Activated naive CD4-positive, alpha-beta T cell (primary cell): ENCODE measurements around the gene ZW10.
"Not testable (repeated sequence)": the region's sequence is repeated elsewhere in the genome, so short reads cannot be mapped to it uniquely, and the experiment has no call there.

Source experiments
- DNase-seq, 4 experiments: peaks; one replicate each; lab custom pipeline; 2025; lab: John Stamatoyannopoulos, UW

Gene ZW10, protein sequence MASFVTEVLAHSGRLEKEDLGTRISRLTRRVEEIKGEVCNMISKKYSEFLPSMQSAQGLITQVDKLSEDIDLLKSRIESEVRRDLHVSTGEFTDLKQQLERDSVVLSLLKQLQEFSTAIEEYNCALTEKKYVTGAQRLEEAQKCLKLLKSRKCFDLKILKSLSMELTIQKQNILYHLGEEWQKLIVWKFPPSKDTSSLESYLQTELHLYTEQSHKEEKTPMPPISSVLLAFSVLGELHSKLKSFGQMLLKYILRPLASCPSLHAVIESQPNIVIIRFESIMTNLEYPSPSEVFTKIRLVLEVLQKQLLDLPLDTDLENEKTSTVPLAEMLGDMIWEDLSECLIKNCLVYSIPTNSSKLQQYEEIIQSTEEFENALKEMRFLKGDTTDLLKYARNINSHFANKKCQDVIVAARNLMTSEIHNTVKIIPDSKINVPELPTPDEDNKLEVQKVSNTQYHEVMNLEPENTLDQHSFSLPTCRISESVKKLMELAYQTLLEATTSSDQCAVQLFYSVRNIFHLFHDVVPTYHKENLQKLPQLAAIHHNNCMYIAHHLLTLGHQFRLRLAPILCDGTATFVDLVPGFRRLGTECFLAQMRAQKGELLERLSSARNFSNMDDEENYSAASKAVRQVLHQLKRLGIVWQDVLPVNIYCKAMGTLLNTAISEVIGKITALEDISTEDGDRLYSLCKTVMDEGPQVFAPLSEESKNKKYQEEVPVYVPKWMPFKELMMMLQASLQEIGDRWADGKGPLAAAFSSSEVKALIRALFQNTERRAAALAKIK

DNA sequence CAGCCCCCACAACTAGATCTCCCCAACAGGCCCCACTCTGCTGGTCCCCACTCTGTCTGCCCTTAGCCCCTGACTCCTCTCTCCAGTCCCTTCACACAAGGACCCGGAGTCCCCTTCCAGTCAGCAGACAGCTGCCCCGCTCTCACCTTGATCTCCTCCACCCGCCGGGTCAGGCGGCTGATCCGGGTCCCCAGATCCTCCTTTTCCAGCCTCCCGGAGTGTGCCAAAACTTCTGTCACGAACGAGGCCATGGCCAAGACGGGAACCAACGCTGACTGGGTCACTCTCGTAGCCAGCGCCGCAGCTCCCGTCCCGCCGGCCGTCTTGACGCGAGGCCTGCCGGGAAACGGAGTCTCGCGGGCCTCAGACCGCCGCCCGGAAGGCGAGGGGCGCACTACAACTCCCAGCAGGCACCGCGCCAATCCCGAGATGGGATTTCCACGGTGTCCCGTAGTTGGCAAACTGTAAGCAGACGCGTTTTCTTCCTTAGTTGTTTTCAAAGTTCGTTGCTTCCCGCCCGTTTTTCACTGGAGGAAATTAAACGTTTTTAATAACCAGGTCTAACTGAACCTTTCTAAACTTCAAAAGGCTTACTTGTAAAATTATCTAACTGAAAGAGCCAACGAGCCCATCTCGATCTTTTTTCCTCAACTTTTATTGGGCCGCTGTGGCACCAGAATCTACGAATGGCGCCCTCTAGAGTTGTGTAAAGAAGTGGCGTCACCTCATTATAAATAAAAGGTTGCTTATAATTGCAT, at the start of gene ZW10:
TSS of gene ZW10 (minus strand) at position 277 of the 758 bp plus-strand sequence. CDS start at position 251, 26 bp downstream.
- peak; percentile 70 to 87 (median 78) for DNase-seq

DNA sequence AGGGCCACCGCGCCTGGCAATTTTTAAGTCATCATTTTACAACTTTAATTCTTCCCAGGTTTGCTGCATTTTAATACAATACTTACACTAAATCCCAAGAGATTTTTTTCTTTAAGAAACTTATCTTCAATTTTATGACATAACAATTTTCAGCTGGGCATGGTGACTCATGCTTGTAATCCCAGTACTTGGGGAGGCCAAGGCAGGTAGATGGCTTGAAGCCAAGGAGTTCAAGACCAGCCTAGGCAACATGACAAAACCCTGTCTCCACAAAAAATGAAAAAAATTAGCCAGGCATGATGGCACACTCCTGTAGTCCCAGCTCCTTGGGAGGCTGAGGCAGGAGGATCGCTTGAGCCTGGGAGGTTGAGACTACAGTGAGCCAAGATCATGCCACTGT, 44.9 kb upstream of the ZW10 start:
- DNase-seq: no peak

DNA sequence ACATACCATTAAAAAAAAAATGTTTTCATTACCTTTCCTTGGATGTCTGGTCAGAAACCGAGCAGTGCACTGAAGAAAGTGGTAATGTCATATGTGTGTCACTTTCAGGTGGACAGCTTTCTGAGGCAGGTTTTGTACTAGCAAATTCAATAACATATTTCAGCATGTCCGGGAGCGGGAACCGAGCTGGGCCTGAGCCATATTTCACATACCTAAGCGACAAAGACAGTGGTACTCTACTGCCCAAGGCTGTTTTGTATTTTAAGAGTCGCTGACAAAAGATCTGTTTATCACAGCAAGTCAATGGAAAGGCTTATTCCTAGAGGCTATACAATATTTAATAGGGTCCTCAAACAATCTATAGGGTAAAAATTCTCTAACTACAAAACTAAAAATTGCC, 44.1 kb upstream of the ZW10 start:
- DNase-seq: no peak

DNA sequence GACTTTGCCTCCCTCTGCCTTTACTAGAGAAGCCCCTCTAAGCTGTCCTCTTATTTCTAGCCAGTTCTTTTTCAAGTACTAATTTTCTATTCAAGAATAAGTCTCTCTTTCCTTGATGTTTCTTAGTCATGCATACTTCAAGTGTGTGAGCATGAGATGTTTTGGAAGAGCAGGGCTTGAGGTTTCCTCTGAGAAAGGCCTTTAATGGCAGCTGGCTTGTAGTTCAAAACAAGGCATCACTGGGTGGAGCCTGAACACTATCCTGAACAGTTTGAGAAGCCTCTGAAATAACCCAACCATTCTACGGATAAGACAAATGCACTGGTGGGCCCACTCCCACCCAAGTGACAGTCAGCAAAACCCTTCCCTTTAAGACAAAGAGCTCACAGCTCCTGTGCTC, 43.7 kb upstream of the ZW10 start:
- DNase-seq: no peak

DNA sequence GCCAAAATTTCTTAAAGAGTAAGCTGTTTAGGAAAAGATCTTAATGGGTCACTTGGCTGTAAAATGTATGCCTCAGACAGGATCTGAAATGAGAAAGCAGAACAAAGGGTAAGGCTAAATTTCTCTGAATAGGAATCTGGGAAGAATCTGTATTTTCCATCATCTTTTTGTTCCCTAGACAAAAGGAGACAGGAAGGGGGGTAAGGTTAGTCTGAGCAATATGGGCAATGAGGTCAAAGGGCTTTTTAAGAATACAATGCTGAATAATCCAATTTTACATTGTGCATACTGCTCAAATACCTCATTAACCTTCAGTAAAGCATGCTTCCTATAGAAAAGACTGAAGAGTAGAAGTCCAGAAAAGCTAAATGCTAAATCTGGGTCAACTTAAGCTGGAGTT, 40.7 kb upstream of the ZW10 start:
- DNase-seq: no peak

DNA sequence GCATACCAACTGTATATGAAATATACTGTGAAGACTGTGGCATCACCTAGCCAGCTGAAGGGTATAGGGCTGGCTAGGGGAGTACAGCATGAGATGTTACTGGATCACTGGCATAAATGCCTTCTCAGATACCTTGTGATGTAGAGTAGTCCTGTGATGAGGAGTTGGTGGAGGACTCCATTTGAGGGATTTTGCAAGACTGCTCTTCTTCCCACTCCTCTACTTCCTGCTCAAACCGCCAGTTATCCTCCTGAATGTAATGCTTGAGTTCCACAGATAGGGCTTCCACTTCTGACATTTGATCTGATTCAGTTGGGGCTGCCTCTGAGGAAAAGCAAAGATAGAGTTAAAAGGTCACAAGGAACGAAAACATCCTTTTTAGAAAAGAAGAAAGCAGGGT, 35.4 kb upstream of the ZW10 start:
- DNase-seq: no peak

DNA sequence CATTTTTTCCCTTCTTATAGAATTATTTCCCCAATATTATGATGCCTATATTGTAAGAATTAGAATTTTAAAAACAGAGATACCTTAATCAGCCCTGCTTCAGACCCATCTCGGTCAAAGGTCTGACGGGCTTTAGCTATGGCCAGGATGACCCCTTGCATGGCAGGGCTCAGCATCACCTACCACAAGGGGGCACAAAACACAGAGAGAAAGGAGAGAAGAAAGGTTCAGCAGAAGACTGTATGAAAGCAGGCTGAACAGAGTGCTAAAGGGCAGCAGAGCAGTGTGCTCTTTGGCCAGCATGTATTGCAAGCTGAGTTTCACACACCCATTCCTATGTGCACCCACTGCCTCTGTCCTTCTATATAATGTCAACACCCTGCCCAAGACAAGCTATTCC, 32.9 kb upstream of the ZW10 start:
- DNase-seq: no peak

DNA sequence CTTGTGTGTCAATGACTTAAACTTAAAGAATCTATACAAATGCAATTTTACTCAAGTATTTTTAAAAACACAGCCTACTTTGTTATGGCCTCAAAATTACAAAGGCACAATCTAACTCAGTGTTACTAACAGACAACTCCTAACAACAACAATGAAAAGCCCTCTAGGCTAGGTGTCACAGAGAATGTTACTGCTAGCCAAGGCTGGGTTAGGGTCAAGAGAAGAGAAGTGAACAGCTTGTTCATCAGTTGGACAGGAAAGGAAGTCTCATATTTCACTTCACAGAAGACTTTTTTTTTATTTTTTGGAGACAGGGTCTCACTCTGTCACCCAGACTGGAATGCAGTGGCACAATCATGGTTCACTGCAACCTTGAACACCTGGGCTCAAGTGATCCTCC, 32.1 kb upstream of the ZW10 start:
- no peak for DNase-seq

DNA sequence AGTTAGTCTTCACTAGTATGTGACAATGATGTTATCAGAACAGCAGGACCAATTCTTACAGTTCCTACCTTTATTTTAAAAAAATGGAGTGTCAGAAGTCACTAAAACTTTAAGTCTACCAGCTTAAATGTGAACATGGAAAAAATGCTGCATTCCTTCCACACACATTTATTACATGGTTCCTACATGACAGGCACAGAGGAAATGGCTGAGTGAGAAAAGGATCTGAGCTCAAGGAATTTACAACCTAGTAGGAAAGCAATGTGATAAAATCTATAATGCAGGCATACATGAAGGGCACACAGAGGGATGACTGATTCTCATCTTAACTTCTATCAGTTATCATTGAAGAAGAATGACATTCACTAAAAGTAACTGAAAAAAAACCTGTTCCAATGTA, 29.1 kb upstream of the ZW10 start:
- DNase-seq: no peak

DNA sequence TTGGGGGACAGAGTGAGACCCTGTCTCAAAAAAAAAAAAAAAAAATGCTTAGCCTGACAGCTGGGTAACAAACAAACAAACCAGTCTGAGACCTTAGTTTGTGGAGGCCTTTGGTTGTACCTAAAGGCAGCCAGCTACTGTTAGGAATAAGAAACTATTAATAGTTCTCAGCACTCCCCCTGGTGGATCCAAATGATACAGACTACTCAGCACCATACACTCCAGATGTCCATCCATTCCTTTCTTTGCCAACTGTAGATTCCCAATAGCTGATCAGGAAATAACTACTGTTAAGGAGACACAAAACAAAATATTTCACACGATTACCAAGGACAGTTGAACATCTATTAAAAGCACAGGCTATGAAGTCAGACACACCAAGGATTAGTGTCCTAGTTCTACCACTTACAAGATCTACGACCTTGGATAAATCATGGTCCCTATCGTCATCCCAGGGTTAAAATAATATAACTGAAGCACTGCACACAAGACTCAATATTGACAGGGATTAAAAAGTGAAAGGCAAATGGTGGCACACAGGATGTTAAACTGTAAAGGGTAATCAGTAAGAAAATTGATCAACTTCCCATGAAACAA, 23.3 kb upstream of the ZW10 start:
- no peak for DNase-seq

DNA sequence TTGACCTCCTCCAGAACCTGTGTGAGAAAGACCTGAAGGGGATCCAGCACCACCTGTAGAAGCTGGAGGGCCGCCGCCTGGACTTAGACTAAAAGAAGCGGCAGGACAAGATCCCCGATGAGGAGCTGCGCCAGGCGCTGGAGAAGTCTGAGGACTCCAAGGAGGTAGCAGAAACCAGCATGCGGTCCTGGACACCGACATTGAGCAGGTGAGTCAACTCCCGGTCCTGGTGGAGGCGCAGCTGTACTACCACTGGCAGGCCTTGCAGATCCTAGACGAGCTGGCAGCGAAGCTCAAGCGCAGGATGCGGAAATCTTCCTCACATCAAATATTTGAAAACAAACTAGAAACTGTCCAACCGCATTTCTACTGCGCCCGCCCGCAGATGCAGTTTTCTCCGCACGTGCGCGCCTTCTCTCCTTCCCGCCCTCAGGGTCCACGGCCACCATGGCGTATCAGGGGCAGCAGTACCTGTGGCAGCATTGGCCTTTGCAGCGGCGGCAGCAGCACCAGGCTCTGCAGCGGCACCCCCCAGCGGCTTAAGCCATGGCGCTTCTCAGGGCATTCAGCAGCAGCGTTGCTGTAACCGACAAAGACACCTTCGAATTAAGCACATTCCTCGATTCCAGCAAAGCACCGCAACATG, 16.3 kb upstream of the ZW10 start:
- no peak for DNase-seq

DNA sequence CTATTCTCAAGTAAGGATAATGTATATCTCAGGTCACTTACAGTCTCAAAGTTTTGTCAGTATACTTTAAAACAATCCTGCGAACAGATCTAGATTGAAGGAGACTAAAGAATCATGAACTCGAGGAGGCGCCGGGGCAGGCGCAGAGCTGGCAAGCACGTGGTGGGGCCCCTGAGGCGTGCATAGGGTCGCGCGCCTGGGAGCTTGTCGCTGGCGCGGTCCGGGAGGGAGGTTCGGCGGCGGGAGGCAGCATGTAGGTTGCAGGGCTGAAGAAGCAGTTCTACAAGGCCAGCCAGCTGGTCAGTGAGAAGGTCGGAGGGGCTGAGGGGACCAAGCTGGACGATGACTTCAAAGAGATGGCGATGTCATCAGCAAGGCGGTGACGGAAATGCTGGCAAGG, 15.5 kb upstream of the ZW10 start:
- not testable (repeated sequence) for DNase-seq

DNA sequence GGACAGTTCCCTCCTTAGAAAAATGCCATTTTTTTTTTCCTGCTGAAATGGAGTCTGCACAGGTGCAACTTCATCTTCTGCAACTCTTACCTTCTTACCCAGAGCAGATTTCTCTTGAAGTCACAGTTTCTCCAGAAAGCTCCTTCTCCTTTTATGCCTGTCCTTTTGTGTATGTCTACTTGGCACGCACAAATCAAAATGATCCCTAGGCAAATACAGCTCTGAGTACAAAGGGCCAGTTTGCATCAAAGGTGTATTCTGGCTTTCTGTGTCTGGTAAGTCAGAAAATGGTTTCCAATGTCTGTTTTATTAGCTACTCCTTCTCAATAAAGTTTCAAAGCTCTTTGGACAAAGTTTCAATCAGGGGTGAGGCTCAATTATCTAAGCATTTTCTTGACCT, 8.6 kb upstream of the ZW10 start:
- no peak for DNase-seq

DNA sequence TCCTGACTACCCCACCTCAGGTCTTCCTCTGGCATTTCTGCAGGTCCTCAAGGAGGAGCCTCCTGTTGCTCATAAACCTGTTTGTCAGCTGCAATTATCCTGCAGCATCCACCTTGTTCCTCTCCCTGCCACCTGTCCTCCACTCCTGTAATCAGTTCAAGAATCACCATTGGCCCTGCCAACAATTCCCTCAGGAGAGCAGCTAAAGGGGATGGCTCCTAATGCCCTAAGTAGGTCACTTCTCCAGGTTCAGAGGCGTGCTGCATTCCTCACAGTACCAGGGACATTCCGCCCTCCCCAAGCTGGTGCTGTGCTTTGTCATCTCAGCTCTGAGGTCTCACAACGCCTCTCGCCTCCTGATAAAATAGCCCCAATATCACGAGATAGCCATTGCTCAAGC, 8.2 kb upstream of the ZW10 start:
- DNase-seq: no peak

DNA sequence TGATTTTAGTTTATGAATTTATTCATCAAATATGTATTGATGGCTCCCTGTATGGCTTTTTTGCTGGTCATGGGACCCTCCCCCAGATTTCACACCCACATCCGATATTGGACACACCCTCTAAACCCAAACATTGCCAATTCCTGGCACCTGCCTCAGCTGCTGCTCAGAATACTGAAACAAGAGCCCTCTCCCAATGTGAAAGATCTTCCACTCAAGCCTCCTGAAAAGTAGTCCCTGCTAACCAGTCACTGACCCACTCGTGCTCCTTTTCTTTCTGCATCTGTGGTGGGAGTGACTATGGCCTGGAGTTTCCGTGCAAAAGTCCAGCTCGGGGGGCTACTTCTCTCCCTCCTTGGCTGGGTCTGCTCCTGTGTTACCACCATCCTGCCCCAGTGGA, 6.0 kb upstream of the ZW10 start, which contains the start of gene CLDN25:
TSS of gene CLDN25 (plus strand) at position 301 of the 400 bp plus-strand sequence. CDS start at position 301, 0 bp downstream.
- DNase-seq: no peak

DNA sequence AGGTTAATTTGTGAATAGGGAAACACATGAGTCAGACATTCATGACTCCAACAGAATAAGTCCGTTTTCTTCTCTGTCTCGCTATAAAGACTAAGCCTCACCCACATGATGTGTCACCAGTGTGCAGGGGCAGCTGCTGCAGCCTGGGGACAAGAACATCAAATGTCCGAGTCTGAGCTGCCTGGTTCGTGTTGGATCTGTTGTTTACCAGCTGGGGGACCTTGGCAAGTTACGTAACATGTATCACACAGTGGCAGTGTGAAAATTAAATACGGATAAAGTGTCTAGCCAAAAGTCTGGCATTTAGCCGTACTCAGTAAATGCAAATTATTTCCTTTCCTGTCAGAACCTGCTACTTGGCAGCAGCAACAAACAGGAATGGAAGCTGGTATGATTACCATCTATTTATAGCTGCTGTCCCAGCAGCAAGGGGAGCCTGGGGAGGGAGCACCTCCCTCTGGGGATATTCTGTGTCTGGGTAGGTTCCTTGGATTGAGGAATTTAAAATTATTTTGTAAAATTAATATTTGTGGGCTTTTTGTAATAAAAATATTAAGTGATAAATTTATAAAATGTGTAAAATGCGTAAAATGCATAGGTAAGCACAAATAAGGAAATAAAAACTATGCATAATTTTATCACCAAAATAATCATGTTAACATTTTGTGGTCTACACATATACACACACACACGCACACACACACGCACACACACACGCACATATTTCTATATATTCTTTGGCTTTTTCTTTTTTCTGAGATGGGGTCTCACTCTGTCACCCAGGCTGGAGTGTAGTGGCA, 4.8 kb upstream of the ZW10 start:
- DNase-seq: no peak

DNA sequence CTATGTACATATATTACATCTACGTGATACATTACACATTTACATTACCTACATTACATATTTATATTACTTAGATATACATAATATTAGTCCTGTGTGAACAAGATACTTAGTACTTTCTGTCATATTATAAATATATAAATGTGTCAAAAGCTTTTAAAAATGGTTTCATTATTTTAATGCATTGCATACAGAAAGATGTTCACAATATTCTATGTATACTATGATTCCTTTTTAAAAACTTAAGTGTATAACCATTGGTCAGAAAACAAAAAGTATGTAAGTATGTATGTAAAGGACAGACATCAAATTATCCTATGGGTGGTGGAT, 647 bp upstream of the ZW10 start:
- no peak for DNase-seq

DNA sequence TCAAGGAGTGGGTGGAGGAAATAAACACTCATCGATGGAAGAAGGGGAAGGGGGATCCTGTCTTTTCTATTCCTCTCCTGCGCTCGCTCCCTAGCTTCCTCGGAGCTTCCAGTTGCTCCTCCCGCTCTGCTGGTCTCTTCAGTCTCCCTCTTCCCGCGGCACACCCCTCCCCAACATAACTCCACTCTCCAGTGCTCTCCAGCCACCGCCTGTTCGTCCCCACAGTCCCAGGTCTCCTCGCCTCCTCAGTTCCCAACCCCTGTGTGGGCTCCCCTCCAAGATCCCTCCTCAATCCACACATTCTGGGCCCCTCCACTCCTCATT, 438 bp downstream of the ZW10 start:
- no peak for DNase-seq

DNA sequence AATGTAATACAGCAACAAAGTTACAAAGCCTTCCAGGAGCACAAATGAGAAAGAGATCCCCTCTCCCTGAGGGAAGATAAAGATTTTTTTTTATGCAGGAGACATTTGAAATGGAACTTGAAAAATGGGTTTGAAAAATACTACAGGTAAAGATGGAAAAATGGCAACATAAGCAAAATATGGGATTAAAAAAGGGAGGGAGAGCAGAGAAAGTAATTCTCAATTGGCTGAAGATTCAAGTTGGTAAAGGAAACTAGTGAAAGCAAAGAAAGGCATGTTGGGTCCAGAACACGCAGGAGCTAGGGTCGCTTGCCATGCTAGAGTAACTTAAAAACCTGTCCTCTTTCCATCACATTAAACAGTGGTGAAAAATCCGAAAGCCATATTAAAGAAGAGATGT, 1.5 kb downstream of the ZW10 start:
- no peak for DNase-seq

DNA sequence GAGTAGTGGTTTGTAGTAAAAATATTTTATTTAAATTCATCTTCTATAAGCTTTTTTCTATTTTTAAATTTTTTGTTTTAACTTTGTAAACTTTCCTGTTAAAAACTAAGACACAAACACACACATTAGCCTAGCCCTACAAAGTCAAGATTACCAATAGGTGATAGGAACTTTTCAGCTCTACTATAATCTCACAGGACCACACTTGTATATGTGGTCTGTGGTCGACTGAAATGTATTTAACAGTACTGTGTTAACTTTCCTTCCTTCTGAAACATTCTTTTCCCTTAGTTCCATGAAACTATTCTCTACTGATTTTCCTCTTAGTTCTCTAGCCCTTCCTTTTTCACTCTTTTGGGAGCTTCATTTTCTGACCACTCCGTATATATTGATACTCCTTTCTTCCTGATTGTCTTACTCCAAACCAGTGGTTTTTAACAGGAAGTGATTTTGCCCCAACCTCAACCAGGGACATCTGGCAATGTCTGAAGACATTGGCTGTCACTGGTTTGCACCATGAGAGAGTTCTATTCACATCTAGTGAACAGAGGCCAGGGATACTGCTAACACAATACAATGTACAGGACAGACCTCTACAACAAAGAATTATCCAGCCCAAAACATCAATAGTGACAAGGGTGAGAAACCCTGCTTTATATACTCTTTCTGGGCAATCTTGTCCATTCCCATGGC, 8.8 kb downstream of the ZW10 start:
- DNase-seq: no peak

DNA sequence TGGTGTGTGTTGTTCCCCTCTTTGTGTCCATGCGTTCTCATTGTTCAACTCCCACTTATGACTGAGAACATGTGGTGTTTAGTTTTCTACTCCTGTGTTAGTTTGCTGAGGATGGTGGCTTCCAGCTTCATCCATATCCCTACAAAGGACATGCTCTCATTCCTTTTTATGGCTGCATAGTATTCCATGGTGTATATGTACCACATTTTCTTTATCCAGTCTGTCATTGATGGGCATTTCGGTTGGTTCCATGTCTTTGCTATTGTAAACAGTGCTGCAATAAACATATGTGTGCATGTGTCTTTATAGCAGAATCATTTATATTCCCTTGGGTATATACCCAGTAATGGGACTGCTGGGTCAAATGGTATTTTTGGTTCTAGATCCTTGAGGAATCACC, 10.5 kb downstream of the ZW10 start:
- DNase-seq: not testable (repeated sequence)
